Mucosa of rectum (tissue), 2 donors: ENCODE data around the gene DST.
"Not testable (repeated sequence)": the region's sequence is repeated elsewhere in the genome, so short reads cannot be mapped to it uniquely, and the experiment has no call there.

Source experiments
- H3K27ac ChIP-seq, 2 donors: one replicate each; pipeline ENCODE4 v1.7.0; 2013; ENCODE audit warnings: inconsistent platforms in 2 of 2, low read depth in 2 of 2, low read length in 2 of 2
- H3K27me3 ChIP-seq, 2 donors: one replicate each; pipeline ENCODE4 v1.7.0; 2013; ENCODE audit warnings: low read length in 2 of 2; ENCODE audit not compliant: control insufficient read depth in 2 of 2, insufficient read depth in 2 of 2
- H3K36me3 ChIP-seq, 2 donors: one replicate each; pipeline ENCODE4 v1.7.0; 2013; ENCODE audit warnings: low read length in 2 of 2; ENCODE audit not compliant: control insufficient read depth in 2 of 2, insufficient read depth in 2 of 2
- H3K4me1 ChIP-seq, 2 donors: one replicate each; pipeline ENCODE4 v1.7.0; 2013; ENCODE audit warnings: low read length in 2 of 2, mild to moderate bottlenecking in 1 of 2; ENCODE audit not compliant: control insufficient read depth in 2 of 2, insufficient read depth in 2 of 2
- H3K4me3 ChIP-seq, 2 donors: one replicate each; pipeline ENCODE4 v1.7.0; 2013; ENCODE audit warnings: low read length in 2 of 2
- H3K9ac ChIP-seq, 2 donors: one replicate each; pipeline ENCODE4 v1.7.0; 2013; ENCODE audit warnings: low read length in 2 of 2, low read depth in 1 of 2, mild to moderate bottlenecking in 1 of 2
- H3K9me3 ChIP-seq, 2 donors: one replicate each; pipeline ENCODE4 v1.7.0; 2013; ENCODE audit warnings: low read length in 2 of 2; ENCODE audit not compliant: control insufficient read depth in 2 of 2
- donor health status: healthy.
- donor health status: Normal muscosa, but diverticular disease.

Gene DST

DNA sequence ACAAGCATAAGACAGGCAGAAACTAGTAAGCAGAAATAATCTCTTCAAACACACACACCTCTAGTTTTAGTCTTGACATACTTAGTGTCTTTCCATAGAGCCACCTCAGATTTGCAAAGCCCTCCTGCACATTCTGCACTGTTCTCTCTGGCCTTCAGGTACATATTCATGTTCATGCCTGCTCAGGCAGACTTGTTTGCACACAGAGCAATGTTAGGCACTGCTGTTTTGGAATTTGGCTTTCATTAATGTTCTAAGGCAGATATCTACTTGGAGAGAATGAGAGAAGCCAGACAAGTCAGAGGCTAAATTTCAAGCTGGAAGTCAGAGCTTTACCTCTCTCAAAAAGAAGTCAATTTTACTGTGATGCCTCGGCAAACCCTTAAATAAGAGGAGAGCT is 21.3 kb upstream of the DST start:
- H3K27me3 ChIP-seq = no peaks in the 10 kb centered on the region
- no peak overlapping the region for H3K9ac ChIP-seq
- no peak overlapping the region for H3K4me3 ChIP-seq
- H3K9me3 ChIP-seq = no peaks in the 10 kb centered on the region
- peaks cover 0 to 12% of the 10 kb centered on the region in 2 donors for H3K4me1 ChIP-seq
- peaks cover 0 to 2% of the 10 kb centered on the region in 2 donors for H3K36me3 ChIP-seq
- peak overlapping the region in 1 of 2 donors; percentile 55 for H3K27ac ChIP-seq

DNA sequence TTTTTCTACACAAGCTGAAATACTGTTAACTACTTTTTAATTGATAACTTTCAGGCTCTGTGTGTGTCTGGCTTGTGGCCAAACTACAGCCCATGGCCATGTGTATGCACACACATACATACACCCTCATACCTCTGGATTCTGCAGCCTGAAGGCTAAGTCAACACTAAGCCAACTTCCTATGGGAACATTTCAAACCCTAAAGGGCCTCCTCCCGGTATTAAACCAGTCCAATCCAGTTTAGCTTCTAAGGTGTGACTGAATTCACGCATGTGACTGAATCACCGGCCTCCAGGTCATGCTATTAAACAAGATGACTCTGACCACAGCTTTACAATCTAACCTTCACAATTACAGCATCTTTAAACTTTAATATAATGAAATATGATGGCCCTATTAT is 20.7 kb upstream of the DST start:
- H3K4me3 ChIP-seq = no peak overlapping the region
- no peaks in the 10 kb centered on the region for H3K9me3 ChIP-seq
- peaks cover 0 to 2% of the 10 kb centered on the region in 2 donors for H3K36me3 ChIP-seq
- H3K4me1 ChIP-seq = peaks cover 0 to 12% of the 10 kb centered on the region in 2 donors
- H3K27ac ChIP-seq = peak overlapping the region in 1 of 2 donors; percentile 26
- no peaks in the 10 kb centered on the region for H3K27me3 ChIP-seq
- H3K9ac ChIP-seq = no peak overlapping the region

DNA sequence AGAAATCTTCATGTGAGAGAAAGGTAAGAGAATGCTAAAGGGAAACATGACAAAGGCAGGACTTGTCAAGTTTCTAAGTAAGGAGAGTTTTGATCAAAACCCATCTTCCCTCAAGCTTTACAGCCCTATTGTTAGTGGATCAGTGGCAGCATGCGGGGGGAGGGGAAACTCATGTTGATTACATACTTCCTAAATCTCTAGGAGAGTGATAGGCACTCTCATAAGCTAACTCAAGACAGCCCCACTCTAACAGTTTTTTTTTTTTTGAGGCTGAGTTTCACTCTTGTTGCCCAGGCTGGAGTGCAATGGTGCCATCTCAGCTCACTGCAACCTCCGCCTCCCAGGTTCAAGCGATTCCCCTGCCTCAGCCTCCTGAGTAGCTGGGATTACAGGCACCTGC is 18.6 kb upstream of the DST start:
- not testable (repeated sequence) for H3K4me3 ChIP-seq, H3K27me3 ChIP-seq, H3K27ac ChIP-seq, H3K9me3 ChIP-seq, H3K36me3 ChIP-seq, H3K9ac ChIP-seq
- H3K4me1 ChIP-seq = peaks cover 2 to 17% of the 10 kb centered on the region in 2 donors

DNA sequence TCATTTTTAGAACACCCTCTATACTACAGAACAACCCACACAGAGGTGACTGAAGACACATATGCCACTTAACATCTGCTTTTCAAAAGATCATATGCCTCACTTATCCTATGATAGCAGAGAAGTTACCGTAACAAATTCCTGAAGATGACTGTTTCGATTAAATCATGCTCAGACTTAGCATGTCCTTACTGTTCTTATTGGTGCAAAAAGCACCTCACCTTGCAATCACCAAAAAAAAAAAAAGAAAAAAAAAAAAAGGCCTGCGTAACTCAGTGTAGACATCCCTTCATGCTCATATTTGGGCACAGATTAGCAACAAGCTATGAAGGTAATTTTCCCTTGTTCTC is 17.7 kb upstream of the DST start:
- peaks cover 0 to 2% of the 10 kb centered on the region in 2 donors for H3K36me3 ChIP-seq
- no peak overlapping the region for H3K27ac ChIP-seq
- H3K27me3 ChIP-seq = no peaks in the 10 kb centered on the region
- H3K4me3 ChIP-seq = no peak overlapping the region
- H3K9me3 ChIP-seq = no peaks in the 10 kb centered on the region
- no peak overlapping the region for H3K9ac ChIP-seq
- H3K4me1 ChIP-seq = peaks cover 8 to 27% of the 10 kb centered on the region in 2 donors

DNA sequence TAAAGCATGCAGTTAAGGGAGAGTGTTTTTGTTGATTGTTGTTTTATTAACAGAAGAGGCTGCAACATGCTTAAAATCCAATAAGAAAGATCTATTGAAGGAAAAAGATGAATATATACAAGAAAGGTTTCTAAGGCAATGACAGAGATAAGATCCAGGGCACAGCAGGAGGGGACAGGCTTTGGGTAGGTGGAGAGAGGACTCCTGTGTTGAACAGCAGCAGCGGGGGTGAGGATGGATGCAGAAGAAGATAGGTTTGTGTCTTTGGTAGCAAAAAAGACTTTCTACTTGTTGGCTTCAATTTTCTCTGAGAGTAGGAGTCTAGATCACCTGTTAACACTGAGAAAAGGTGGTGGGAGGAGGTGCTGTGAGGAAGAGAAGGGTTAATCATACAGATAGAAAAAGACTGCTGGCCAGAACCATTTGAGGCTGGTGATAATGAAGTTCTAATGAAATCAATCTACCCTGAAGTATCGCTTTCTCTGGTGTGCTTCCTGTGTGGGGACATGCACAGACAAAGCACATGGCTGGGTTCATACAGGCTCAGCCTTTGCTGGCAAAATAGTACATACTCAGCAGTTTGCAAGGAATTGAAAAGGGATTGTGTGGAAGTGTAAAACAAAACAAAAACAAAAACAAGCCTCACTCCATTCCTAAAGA is 17.2 kb upstream of the DST start:
- H3K9me3 ChIP-seq = no peaks in the 10 kb centered on the region
- H3K27ac ChIP-seq = no peak overlapping the region
- H3K4me1 ChIP-seq = peaks cover 8 to 27% of the 10 kb centered on the region in 2 donors
- no peak overlapping the region for H3K4me3 ChIP-seq
- H3K9ac ChIP-seq = no peak overlapping the region
- H3K36me3 ChIP-seq = peaks cover 0 to 2% of the 10 kb centered on the region in 2 donors
- H3K27me3 ChIP-seq = no peaks in the 10 kb centered on the region

DNA sequence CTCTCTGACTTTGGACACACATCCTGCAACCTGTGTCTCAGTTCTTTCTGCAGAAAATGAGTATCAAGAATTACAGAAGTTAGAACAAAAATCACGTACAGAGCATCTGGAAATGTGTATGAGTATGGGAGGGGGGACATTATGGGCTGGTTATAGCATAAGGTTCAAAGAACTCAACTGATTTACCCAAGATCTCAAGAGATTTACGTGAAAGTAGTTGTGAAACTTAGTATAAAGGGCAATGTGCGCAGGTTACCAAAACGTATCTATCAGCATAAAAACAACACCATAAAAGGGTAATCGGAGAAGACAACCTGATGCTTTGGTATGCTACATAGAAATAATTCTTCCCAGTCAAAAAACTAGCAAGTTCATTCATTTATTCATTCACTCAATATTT is 15.6 kb upstream of the DST start:
- Histone ChIP-seq H3K9ac (no peak overlapping the region), H3K4me1 (peaks cover 8 to 28% of the 10 kb centered on the region in 2 donors), H3K4me3 (no peak overlapping the region), H3K27me3 (no peaks in the 10 kb centered on the region), H3K9me3 (no peaks in the 10 kb centered on the region), H3K36me3 (peaks cover 0 to 2% of the 10 kb centered on the region in 2 donors), H3K27ac (no peak overlapping the region)

DNA sequence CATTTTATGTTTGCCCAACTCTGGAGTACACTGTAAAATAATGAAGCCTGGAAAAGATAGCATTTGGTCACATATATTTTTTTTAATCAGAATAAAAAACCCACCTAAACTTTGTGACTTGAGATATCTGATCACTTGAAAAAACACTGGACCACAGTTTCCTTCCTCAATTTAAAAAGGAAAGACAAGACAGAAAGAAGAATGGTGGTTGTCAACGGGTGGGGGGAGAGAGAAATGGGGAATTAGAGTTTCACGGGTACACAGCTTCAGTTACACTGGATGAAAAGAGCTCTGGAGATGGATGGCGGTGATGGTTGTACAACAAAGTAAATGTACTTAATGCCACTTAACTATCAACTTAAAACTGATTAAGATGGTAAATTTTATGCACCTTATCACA is 14.7 kb upstream of the DST start:
- Histone ChIP-seq H3K9me3 (no peaks in the 10 kb centered on the region), H3K4me1 (peaks cover 8 to 27% of the 10 kb centered on the region in 2 donors), H3K27me3 (no peaks in the 10 kb centered on the region), H3K4me3 (no peak overlapping the region), H3K36me3 (peaks cover 0 to 2% of the 10 kb centered on the region in 2 donors), H3K9ac (no peak overlapping the region), H3K27ac (no peak overlapping the region)

DNA sequence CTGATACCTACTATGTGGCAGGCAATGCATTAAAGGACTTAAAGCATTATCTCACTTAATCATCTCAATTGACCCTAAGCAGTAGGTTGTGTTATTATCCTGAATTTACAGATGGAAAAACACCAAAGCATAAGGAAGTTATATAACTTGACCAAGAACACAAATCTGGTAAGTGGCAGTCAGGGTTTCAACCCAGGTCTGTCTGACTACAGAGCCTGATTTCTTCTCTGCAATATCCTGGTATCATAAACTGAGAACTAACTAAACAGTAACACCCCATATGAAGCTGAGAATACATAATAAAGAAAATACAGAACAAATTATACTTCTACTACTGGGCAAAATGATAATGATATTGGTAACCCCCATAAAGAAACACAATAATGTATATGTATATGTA is 13.8 kb upstream of the DST start:
- no peak overlapping the region for H3K4me3 ChIP-seq
- H3K4me1 ChIP-seq = peaks cover 8 to 27% of the 10 kb centered on the region in 2 donors
- H3K27ac ChIP-seq = peak overlapping the region; percentile 12 to 54
- no peaks in the 10 kb centered on the region for H3K9me3 ChIP-seq
- no peak overlapping the region for H3K9ac ChIP-seq
- peaks cover 0 to 3% of the 10 kb centered on the region in 2 donors for H3K36me3 ChIP-seq
- H3K27me3 ChIP-seq = no peaks in the 10 kb centered on the region

DNA sequence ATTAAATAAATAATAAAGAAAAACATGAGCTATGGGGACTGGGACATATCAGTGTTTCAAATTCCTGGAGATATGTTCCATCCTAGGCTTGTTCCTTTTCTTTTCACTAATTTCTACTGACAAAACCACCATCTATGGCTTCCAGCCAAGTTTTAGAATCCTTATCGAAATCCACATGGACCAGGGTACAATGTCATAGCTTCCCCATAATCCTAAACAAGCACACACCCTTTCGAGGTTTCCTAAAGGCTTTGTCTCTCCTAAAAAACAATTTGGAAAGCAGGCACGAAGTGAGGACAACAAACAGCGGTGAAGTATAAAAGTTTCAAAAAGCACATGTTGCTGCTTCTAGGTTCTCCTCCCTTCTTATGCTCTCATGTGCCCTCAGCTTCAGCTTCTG is 13.3 kb upstream of the DST start:
- no peak overlapping the region for H3K4me3 ChIP-seq
- H3K4me1 ChIP-seq = peaks cover 8 to 27% of the 10 kb centered on the region in 2 donors
- no peaks in the 10 kb centered on the region for H3K27me3 ChIP-seq
- H3K9ac ChIP-seq = no peak overlapping the region
- peaks cover 0 to 3% of the 10 kb centered on the region in 2 donors for H3K36me3 ChIP-seq
- no peaks in the 10 kb centered on the region for H3K9me3 ChIP-seq
- peak overlapping the region; percentile 12 to 54 for H3K27ac ChIP-seq

DNA sequence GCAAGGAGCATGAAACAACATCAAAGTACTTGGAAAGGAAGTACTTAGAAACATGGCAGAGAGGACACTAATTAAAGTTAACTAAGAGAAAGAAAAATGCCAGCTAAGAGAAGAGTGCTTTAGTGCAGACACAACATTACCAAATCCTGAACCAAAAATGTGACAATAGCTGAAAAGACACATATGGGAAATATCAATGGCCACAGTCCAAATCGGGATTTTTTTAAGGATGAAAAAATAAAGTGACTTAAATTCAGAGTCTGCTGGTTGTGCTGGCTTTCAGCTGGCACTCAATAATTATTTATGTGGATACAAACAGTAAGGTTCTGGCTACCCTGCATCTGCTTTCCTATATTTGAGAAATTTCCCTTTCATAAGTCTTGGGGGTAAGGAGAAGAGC is 12.6 kb upstream of the DST start:
- H3K36me3 ChIP-seq = peaks cover 0 to 3% of the 10 kb centered on the region in 2 donors
- H3K4me3 ChIP-seq = no peak overlapping the region
- no peak overlapping the region for H3K9ac ChIP-seq
- H3K9me3 ChIP-seq = no peaks in the 10 kb centered on the region
- peaks cover 8 to 27% of the 10 kb centered on the region in 2 donors for H3K4me1 ChIP-seq
- H3K27me3 ChIP-seq = no peaks in the 10 kb centered on the region
- H3K27ac ChIP-seq = peak overlapping the region in 1 of 2 donors; percentile 54
